HG03469 (cell line): Measurements from ENCODE around the gene PPM1M.
A peak's percentile ranks its signal among the peaks of the same experiment; 100 is the strongest.

Experiments
- ATAC-seq: cut with Tn5 transposase; IDR thresholded peaks from one replicate; pipeline ENCODE4 v1.9.1; 2021; ENCODE audit warnings: mild to moderate bottlenecking, moderate library complexity, moderate number of reproducible peaks; ENCODE audit not compliant: unreplicated experiment

Gene PPM1M

GRCh38 chr3:52245322-52246263 lies at the start of gene PPM1M:
Gene PPM1M, plus strand, starts transcription at chr3:52245759. Its CDS starts 66 bp downstream, at chr3:52245825.
- ATAC-seq = no peak

- no peak for ATAC-seq
Measured at GRCh38 chr3:52195823-52196331, 49.7 kb upstream of the PPM1M start.

DNA sequence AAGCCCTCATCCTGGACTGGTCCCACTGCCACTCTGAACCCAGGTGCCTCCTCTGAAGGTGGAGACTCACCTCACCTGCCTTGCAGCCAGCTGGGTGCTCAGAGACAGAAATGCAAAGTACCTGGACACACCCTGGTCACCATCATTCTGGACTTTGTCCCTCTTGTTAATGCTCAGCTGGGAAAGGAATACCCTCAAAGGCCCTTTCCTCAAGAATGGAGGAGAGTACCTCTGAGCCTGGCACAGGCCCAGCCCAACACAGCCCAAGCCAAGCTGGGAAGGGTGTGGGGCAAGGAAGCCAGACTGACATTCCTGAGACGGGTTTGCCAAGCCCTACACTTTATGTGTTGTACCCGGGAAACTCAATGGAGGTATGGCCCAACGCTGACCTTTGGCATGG lies 48.6 kb upstream of the PPM1M start:
- no peak for ATAC-seq

GRCh38 chr3:52197499-52197841 lies 48.1 kb upstream of the PPM1M start:
- no peak for ATAC-seq

GRCh38 chr3:52197842-52198625 lies 47.5 kb upstream of the PPM1M start, which contains the start of gene ALAS1:
Gene ALAS1, plus strand, starts transcription at chr3:52198160. Its CDS starts 1,082 bp downstream, at chr3:52199242.
- ATAC-seq = peak; percentile 58

DNA sequence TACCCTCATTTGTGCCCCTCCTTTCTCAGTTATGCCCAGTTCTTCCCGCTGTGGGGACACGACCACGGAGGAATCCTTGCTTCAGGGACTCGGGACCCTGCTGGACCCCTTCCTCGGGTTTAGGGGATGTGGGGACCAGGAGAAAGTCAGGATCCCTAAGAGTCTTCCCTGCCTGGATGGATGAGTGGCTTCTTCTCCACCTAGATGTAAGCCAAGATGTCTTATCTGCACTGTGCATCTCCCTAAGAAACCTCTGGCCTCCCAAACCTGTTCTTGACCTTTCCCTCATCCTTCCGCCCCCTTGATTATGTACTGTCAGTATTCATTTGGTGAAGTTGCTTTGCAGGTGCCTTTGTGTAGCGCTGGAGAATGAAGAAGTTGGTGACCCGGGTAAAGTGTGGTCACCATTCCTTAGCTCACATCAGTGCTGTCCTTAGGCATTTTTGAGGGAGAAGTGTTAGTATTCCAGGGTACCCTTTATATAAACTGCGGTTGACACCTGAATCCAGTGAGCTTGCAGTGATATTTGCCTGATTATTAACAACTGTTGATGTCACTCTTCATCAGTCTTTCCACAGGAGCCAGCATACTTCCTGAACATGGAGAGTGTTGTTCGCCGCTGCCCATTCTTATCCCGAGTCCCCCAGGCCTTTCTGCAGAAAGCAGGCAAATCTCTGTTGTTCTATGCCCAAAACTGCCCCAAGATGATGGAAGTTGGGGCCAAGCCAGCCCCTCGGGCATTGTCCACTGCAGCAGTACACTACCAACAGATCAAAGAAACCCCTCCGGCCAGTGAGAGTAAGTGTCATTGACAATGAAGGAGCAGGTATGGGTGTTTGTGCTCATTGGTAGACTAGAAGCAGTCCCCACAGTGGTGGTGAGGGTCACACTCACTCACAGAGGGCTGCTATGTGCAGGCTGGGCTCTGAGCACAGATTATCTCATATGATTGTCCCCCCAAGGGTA lies 46.6 kb upstream of the PPM1M start:
- ATAC-seq = no peak

DNA sequence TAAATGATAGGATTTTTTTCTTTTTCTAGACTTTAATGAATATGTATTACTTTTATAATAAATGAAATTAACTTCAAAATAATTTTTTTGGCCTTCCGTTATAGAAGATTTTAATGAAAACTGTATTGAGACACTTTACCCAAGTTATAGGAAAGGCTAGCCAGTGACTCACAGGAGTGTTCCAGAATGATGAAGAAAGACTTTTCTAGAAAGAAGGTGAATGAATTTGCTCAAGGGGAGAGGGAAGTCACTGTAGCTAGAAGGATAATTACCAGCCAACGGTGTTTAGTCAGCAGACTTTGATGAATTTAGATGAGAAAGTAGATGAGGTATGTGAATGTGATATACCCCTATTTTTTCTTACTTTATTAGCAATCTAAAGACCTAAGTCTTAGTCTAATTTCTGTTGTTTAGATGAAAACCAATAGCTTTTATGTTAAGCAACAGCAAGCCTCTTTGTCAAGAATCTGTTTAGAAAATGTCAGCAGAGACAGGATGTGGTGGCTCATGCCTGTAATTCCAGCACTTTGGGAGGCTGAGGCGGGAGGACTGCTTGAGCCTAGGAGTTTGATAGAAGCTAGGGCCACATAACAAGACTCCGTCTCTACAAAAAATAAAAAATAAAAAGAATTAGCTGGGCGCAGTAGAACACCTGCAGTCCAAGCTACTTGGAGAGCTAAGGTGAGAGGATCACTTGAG lies 44.4 kb upstream of the PPM1M start:
- no peak for ATAC-seq

GRCh38 chr3:52202384-52203077 lies 43.0 kb upstream of the PPM1M start:
- no peak for ATAC-seq

- no peak for ATAC-seq
Measured at GRCh38 chr3:52203701-52204100, 41.9 kb upstream of the PPM1M start.

DNA sequence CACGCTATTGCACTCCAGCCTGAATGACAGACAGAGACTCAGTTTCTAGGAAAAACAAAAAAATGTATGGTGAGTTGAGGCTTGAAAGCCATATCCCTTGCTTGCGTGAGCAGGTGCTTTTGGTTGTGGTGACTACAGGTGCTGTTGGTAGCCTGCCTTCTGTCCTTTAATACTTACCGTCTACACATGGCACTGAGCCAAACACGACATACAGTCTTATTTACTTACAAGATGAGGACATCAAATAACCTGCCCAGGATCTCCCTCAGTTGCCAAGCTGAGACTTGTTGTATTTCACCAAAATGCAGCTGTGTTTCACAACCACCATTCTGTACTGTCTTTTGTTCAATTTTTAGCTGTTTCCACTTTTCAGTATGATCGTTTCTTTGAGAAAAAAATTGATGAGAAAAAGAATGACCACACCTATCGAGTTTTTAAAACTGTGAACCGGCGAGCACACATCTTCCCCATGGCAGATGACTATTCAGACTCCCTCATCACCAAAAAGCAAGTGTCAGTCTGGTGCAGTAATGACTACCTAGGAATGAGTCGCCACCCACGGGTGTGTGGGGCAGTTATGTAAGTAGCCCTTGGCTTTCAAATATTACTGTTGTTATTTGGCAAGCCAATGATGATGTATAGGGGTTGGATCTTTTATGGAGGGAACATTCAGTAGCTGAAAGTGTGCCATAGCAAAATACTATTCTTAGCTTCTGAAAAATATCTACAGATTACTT lies 41.1 kb upstream of the PPM1M start:
- no peak for ATAC-seq

GRCh38 chr3:52205727-52206372 lies 39.7 kb upstream of the PPM1M start:
- ATAC-seq = no peak

DNA sequence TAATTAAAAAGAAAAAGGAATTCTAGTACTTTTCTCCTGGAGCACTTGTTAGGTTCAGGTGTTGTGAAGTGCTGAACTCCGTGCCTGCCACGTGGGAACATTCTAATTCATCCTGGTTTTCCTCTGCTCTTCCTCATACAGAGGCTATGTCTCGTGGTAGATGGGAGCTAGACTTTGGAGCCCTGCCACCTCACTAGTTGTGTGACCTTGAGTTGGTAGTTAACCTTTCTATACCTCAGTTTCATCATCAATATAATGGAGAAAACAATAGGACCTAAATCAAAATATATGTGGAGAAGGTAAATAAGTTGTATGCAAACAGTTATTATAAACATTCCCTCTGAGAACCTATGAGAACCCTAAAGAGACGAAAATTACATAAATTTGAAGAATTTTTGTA lies 37.0 kb upstream of the PPM1M start:
- no peak for ATAC-seq

- no peak for ATAC-seq
Measured at GRCh38 chr3:52210037-52210436, 35.5 kb upstream of the PPM1M start.

DNA sequence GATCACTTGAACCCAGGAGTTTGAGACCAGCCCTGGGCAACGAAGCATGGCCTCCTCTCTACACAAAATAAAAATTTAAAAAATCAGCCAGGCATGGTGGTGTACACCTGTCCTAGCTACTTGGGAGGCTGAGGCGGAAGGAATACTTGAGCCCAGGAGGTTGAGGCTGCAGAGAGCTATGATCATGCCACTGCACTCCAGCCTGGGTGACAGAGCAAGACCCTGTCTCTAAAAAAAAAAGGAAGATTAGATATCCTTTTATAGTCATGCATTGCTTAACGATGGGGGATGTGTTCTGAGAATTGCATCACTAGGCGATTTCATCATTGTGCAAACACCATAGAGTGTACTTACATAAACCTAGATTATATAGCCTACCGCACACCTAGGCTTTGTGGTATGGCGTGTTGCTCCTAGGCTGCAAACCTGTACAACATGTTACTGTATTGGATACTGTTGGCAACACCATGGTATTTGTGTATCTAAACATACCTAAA lies 35.0 kb upstream of the PPM1M start:
- ATAC-seq = no peak

GRCh38 chr3:52211268-52211891 lies 34.2 kb upstream of the PPM1M start:
- no peak for ATAC-seq

DNA sequence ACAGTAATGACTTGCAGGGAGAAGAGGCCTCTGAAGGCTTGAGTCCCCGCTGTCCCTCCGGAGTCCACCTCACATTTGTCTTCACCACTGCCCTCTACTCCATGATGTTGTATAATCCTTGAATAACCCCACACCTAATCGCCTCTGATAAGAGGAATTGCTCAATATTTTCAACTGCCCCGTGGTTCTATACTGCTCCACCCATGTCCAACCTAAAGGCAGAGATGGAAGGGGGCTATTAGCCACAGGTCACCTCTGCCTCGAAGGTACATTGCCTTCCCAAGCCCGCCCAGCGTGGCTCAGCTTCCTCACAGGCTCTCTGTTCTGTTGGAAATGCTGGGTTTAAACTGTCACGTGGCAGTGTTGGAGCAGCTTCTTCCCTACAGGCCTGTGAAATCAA lies 32.6 kb upstream of the PPM1M start:
- no peak for ATAC-seq

DNA sequence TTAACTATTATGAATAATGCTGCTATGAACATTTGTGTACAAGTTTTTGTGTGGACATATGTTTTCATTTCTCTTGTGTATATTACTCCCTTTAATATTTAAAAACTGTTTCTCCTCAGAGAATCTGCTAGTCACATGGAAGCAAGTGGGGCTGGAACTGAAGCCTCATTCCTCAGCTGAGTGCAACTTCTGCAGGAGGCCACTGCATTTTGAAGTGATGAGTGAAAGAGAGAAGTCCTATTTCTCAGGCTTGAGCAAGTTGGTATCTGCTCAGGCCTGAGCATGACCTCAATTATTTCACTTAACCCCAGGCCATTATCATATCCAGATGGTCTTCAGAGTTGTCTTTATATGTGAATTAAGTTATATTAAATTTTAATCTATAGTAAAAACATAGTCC lies 31.7 kb upstream of the PPM1M start:
- ATAC-seq = no peak
